CD4-positive, alpha-beta T cell treated with Interleukin-1 beta for 1 hour (primary cell): ENCODE results near the gene STX8.

Experiments
- DNase-seq, 2 donors: peaks; one replicate each; pipeline ENCODE4 v3.0.0-alpha.2; 2020 to 2022

STX8 gene

DNA sequence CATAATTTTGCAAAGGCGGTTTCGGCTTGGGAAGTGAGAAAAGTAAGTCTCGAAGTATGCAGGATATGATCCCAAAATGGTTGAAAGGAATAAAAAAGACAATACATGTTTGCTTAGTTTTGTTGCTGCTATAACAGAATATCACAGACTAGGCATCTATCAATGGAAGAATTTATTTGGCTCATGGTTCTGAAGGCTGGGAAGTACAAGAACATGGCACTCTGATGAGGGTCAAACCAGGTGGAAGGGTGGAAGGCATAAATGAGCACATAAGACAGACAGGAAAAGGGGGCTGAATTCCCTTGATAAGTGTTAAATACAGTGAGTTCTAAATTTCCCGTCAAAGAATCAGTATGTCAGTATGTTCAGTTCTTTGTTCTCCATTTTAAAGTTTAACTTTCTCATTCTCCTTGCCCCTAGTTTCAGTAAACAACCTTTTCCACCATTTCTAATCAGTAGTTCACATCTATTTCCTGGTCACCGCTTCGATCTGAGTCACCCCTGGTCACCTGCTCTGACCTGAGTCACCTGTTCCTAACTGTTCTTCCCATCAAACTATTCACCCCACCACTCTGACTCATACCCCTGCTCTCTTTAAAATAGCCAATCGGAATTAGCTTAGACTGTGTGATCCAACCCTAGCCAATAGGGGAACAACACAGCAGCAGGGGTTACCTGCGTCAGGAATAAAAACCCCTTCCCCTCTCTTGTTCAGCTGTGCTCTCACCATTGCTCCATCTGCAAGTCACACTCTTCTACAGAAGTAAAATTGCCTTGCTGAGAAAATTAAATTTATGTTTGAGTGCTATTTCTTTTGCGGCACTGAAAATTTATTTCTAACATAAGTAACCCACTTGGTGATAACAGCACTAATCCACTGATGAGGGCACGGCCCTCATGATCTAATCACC is 240.8 kb downstream of the STX8 start:
- no peak for DNase-seq

DNA sequence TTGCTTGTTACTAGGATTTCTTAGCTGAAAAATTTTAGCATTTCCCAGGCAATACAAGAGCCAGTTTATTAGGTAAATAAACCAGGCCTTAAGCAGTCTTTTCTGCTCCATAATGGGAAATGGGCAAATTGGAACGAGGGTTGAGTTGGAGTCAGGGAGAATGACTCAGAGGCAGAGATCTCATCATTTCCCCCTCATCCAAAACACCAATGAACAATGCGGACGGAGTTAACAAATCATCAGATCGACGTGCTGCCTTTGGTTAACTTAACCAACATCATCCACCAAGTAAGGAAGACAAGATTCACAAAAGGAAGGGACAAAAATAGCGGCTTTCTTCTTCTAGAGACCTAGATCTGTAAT is 243.5 kb downstream of the STX8 start:
- DNase-seq = no peak

DNA sequence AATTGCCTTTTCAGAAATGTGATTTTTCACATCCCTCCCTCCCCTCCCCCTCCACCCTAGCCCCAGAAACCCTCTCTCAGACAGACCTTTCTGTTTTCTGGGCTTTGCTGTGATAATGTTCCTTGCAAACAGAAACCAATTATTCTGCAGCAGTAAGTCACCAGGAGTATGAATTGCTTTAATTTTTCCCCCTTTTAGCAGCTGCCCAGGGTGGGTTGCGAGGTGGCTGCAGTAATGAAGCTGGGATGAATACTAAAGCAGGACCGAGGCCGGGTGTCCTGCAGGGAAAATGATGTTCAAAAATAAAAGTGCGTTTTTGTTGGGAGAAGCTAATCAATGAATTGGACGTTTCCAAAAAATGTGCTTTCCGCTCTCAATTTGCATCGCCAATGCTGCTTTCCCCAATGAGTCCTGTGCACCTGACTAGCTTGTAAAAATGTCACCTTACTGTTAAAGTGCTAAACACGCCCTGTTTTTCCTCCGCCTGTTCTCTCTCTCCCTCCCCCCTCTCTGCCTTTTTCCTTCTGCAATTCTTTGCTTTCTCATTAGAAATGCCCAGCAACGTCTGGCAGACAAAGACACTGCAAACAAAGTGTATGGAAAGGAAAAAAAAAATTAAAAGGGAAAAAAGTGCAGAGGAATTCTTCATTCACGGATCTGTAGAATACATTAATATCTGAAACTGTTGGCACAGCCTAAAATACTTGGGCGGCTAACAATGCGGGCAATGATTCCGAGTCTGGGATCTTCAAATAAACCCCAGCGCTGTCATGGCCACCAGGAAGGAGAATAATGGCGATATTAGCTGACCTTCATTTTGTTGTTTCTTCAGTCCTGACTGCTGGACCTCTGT is 244.1 kb downstream of the STX8 start:
- no peak for DNase-seq

DNA sequence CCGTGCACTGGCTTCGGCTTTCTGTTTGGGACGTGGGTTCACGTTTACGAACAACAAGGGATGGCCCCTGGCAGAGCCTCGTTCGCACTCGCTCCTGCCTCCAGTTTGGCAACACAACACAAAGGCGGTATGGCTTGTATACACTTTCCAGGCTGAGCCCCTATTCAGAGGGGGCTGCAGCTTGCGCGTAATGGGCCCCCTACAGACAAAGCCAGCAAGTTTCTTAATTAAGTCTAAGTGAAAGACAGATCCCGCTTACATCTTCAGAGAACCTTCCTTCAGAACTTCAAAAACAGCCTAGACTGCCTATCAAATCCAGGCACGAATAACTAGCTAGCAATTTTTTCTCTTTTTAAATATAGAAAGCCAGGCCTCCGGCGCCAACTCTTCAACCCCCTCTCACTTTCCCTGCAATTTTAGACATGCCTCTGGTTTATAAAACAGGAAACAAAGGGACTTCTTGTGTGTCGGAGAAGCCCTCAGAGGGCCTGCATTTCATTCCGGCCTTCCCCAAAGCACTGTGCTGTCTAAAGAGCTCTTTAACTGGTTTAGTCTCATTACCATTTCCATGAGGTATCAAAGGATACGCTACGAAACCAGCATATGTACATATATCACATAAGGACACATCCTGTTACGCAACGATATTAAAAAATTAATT is 244.9 kb downstream of the STX8 start:
- no peak for DNase-seq

DNA sequence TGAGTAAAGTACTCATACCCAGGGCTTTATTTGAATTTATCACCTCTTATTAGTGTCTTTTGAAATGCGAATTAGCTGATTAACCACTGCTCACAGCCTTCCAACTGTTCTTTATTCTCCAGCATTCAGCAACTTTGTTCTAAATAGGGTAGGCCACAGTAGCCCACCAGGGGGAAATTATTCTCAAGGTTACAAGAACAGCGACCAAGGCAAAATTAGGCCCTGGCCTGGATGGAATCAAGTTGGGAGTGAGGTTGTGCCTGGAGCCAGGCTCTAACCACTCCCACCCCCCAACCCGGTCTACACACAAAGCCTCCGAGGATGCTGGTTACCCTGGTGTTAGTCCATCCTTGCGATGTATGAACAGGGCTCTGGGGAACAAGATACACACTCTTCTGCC is 245.5 kb downstream of the STX8 start:
- DNase-seq = no peak

DNA sequence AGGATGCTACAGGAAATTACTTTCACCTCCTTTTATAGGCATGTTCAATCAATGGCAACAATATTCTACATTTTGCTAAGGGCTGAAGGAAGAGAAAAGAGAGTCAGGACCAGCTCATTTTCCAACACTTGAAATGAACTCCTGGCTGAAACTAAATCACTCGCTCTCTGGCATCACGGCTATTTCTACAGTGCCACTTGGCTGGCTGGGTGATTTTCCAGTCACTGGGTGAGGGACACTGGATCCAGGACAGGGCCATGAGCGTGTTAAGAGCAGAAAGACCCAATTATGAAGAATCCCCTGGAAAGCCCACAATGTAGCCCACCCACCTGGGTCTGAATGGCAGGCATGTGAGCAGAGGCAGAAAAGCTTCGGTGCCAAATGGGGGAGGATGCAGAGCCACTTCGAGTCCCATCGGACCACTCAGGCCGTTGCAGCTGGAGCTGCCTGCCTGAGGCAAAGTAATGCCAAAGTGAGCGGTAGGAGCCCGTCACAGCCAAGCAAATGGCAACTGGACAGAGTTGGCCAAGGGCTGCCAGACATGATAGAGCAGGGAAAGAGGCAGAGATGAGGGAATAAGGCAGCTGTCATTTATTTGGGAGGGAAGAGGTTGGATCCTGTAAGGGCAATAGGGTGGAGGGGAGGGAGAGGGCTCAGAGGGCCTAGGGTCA is 246.2 kb downstream of the STX8 start:
- no peak for DNase-seq

DNA sequence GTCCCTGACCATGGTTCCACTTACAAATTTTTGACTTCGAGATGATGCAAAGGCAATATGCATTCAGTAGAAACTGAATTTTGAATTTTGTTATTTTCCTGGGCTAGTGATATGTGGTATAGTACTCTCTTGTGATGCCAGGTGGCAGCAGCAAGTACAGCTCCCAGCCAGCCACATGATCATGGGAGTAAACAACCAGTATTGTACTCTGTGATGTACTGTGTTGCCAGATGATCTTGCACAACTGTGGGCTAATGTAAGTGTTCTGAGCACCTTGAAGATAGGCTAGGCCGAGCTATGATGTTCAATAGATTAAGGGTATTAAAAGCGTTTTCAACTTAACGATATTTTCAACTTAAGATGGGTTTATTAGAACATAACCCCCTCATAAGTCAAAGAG is 250.8 kb downstream of the STX8 start:
- no peak for DNase-seq

DNA sequence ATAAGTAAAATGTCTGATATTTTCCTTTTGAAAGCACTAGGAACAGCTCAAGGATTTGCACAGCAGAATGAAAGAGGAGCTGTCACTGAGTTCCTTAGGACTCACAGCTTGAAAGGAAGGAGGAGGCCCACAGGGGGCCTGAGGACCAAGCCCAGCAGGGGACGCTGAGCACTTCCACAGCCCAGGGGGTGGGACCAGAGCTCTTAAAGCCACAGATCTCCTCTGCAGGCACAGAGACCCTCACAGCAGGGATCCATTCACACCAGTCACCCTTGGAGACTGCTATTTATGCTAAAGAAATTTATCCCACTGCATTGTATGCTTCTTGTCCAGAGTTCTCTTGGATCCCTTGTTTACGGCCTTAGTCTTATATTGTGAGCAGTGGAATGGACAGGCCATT is 253.3 kb downstream of the STX8 start:
- no peak for DNase-seq

DNA sequence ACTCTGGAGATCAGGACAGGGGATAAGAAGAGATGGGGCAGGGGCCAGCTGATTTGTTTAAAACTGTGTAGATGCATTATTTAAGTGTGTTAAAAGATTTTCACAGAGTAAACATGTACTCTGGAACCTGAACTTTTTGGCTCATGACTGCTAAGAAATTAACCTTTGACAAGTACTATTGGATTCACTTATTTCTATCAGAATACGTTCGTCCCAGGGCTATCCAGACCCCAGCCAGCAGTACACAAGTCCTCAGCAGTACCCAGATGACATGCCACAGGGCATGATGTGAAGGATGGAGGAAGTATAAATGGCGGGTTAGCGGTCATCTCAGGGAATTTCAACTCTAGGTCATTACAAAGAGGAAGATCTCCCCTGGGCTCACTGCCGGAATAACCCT is 253.7 kb downstream of the STX8 start:
- DNase-seq = no peak

DNA sequence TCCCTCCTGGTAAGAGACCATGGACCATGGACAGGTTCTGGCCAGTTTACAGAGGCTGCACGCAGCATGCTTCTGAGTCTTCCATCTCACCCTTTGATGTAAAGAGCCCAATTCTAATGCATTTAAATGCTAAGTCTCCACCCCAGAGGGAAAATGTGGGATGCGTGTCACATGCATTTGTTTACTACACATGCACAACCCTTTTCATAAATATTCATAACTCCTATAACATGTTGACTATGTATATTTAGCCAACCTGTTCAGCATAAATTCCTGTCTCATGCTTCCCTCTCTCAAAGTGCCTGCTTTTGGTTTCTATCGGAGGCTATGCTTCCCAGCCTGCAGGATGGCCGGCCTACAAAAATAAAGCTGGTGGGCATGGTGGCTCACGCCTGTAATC is 260.3 kb downstream of the STX8 start:
- no peak for DNase-seq

DNA sequence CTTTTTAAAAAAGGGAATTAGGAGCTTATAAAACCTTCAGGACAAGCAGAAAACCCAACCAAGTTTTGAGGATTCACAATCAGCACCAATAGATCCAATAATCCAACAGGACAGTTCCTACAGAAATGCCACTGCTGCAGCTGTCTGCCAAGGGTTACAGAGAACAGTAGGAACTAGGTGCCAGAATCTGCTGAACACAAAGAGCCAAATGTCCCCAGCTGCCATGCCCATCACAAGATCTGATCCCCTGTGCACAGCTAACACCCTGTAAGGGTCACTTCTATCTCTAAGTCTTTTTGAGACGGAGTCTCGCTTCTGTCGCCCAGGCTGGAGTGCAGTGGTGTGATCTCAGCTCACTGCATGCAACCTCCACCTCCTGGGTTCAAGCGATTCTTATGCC is 262.3 kb downstream of the STX8 start:
- no peak for DNase-seq

DNA sequence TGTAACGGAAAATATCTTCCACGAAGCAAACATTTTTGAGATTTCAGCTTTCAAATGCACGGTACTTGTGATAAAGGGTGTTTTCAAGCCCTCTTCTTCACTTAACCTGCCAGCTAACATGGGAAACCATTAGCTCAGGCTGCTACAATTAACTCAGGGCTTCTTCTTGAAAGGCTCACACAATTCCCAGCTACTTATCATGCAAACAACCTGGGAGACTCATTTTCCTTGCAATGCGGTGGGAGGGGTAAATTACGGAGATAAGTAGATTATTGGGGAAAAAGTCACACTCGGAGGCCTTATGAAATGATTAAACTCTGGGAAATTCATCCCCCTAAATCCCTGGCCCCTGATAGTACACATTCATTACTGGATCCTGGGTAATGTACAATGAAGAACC is 266.4 kb downstream of the STX8 start:
- no peak for DNase-seq

DNA sequence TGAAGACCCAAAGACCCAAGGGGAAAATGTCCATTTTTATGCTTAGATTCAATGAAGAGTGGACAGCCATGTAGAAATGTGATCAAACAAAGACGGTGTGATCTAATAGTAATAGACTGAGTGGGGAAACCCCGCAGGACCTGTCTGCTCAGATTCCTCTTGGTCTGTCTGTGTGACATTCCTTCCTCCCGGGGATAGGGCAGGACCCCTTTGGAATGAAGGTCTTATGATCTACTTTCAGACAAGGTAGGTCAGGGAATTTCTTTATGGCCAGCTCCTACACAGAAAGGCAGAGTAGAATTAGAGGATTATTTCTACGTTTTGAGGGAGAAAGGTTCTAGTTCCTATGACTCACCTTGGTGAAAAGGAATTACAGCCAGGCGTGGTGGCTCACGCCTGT is 267.6 kb downstream of the STX8 start:
- DNase-seq = no peak

DNA sequence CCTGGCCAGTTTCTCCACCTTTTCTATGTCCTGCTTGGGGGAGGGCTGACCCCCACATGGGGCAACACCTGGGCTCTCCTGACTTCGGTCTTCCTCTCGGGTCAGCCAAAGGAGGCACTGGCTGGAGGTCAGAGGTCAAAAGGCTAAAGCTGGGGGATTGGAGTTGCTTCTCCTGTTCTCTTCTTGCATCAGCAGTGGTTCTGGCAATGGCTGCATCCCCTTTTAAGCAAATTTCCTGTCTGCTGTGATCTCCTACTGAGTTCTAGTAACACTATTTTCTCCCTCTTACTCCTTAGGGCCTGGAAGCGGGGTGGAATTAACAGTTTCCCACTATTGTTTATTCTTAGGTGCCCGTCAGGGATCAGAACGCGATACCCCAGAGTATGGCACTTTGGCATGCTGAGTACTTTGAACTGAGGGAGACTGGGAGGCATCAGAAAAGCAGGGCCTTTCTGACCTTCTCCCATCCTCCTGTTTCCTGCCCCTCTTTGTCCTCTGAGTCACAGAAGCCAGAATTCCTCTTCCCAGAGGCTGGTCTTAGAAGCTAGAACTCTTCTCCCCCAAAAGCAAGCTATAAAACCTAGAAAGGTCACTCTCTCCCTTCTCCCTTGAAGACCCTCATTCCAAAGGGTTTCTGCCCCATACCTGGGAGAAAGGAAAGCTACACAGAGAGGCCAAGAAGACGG is 268.2 kb downstream of the STX8 start:
- no peak for DNase-seq

DNA sequence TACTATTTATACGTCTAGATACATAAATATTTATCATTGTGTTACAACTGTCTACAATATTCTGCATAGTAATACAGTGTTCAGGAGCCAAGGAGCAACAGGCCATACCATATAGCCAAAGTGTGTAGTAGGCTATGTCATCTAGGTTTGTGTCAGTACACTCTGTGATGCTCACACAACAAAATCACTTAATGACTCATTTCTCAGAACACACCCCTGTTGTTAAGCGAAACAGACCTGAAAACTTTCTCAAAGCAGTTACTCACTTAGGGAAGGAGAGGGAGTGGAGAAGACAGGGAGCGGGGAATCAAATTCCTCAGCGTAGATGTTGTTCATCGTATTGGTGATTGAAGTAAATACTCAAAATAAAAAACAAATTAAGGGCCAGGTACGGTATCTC is 269.5 kb downstream of the STX8 start:
- no peak for DNase-seq

DNA sequence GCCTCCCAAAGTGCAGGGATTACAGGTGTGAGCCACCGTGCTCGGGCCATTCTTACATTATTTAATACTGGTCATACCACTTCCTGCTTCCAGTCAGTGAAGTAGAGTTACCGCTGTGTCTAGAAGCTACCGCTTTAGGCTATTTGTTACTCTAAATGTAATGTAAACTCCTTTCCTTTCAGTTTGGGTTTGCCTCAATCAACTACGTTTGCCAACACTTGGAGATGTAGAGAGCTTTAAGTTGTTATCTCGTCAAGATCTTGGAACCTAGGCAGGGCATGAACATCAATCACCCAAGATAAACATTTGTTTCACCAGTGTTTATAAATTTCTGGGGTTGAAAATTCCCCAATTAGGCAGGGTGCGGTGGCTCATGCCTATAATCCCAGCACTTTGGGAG is 275.9 kb downstream of the STX8 start:
- no peak for DNase-seq

DNA sequence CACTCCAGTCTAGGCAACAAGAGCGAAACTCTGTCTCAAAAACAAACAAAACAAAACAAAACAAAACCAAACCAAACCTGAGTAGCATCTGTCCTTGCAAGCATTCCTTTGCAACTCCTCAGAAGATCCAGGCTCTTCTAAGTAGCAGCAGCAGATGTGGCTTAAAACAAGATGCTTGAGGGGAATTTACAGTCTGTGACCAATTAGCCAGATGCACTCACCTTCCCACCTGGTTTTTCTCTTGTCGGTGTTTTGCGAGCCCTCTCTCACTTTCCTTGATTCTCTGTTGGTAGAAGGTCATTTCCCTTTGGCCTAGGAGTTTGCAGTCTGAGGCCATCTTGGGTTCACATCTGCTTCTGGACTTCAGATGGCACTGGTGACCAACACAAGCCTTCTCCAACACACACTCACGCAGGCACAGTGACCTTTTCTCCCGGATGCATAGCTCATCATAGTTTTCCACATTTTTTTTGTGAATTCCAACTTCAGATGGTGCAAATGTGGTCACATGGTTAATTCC is 276.8 kb downstream of the STX8 start:
- DNase-seq = no peak

DNA sequence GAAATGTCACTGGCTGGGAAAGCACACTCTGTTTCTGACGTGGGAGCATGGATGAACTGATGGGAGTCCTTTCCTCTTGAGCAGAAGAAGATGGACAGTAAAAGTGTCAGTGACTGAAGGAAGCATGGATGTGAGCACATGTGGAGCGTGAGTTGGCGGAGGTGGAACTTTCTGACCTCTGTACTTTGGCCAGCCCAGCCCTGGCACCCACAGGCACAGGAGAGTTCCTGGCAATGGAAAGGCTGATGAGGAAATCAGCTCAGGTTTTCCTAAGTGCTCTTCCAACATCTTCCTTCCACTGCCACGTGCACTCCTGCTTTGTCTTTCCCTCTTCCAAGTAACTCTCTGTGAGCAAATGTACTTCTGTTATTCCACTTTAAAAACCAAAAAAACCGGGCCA is 277.5 kb downstream of the STX8 start:
- DNase-seq = no peak

DNA sequence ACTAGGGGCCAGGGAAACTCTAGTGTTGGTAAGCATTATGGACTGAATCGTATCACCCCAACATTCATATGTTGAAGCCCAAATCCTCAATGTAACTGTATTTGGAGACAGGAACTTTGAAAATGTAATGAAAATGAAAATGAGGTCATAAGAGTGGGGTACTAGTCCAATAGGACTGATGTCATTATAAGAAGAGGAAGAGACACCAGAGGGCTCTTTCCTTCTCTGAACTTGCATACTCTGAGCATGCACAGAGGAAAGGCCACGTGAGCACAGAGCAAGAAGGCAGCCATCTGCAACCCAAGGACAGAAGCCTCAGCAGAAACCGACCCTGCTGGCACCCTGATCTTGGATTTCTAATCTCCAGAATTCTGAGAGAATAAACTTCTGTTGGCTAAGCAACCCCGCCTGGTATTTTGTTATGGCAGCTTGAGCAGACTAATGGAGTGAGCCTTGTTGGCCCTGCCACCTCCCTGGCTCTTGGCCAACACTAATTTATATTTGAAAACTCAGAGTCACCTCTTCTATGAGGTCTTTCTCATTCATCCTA is 280.9 kb downstream of the STX8 start:
- no peak for DNase-seq

DNA sequence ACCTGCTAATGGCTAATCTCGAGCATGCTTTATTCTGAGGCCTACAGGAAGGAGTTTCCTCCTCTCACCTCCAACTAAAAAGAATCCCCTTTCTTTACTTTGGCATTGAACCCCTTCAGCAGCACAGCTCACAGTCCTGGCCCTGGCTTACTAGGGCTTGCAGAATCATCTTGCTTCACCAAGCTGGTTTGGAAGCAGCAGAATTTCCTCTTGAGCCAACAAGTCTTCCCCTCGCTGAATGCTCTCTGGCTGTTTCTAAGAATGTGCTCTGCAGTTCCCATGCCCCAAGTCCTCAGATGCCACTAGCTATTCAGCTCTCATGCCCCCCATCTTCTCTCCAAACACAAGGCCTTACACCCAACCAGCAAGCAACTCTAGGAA is 283.1 kb downstream of the STX8 start:
- no peak for DNase-seq

DNA sequence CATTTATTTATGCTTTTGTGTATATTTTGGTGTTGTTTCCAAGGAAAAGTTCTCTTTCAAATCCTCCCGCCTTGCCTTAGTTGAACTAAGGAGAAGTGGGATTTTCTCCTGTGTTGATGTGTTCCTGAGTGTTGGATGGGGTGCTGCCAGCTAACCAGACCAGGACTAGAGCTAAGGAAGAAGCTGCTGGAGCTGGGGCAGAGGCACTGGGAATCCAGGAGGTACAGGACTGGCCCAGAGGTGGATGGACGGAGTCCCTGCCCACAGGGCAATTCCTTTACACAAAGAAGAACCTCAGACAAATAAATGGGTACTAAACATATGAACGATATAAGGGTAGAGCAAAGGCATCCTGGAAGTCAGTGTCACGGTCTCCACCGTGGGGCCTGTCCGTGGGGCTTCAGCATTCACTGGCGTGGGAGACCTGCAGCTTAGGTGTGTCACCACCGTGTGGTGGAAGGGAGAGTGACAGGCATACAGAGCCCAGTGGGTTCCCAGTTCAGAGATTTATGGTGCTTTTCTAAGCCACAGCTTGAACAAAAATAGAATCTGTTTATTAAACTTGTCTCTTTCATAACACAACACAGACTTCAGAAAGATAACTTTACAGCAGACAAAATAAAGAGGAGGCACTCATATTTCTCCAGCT is 283.6 kb downstream of the STX8 start:
- DNase-seq = peak; percentile 19 to 22

DNA sequence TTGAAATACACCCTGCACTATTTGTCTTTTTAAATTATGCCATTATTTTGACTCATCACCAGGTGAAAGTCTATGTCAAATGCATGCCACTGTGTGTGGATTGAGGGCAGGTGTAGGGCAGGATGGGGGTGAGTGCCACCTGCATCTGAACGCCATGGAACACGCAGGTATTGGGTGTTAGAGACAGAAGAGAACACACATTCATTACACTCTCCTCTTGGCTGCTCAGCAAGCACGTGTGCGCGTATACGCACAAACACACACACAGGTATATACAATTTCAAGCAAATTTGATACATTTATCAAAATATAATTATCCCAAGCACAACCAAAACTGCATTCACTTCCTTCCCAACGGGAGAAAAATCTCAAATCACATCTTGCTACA is 285.4 kb downstream of the STX8 start:
- no peak for DNase-seq
